PC-9 (cell line): ENCODE measurements around the gene SV2C. TPM values are rescaled to one million over a fixed set of nuclear protein-coding genes. Genes with fewer than 3 reads are reported as not detected.

Source experiments
- BruUV-seq: library from RNA; stranded (reverse); fragments of 400-500 nt; replicated peaks from 2 replicates; lab custom pipeline; 2021; lab: Mats Ljungman, UMichigan
- CTCF ChIA-PET: fragments of 300-600 bp; sonication (Branson Sonifier 250); formaldehyde crosslinking; loops from one replicate; lab custom pipeline; 2022; ENCODE audit warnings: antibody characterized with exemption; lab: Charles Lee
- POLR2A ChIA-PET: fragments of 300-600 bp; sonication (Branson Sonifier 250); formaldehyde crosslinking; loops from one replicate; lab custom pipeline; 2022; ENCODE audit warnings: antibody characterized with exemption; ENCODE audit not compliant: unreplicated experiment; lab: Charles Lee
- DNase-seq, 2 experiments: peaks; one replicate each; pipeline versions ENCODE4 v3.0.0 to v3.0.0-alpha.2; 2015 to 2022; ENCODE audit warnings: mixed read lengths in 1 of 2
- H2AFZ ChIP-seq: fragments of 200-600 bp; sonication (generic); 2 replicates; pipeline ENCODE4 v1.8.1; 2017; ENCODE audit warnings: antibody characterized with exemption
- H3F3A ChIP-seq: fragments of 200-600 bp; sonication (generic); 2 replicates; pipeline ENCODE4 v1.8.1; 2017; ENCODE audit warnings: antibody characterized with exemption, mild to moderate bottlenecking, low read depth; ENCODE audit not compliant: insufficient read depth
- H3K27ac ChIP-seq: fragments of 200-600 bp; sonication (generic); 2 replicates; pipeline ENCODE4 v1.6.1; 2016; ENCODE audit warnings: mixed run types
- H3K27me3 ChIP-seq: fragments of 200-600 bp; sonication (generic); 2 replicates; pipeline ENCODE4 v1.6.1; 2016; ENCODE audit warnings: low read depth, mixed run types; ENCODE audit not compliant: insufficient read depth
- H3K36me3 ChIP-seq: fragments of 200-600 bp; sonication (generic); 2 replicates; pipeline ENCODE4 v1.6.1; 2016; ENCODE audit warnings: low read depth, mixed run types
- H3K4me1 ChIP-seq: fragments of 200-600 bp; sonication (generic); replicated peaks from 2 replicates; pipeline ENCODE4 v1.6.1; 2016; ENCODE audit warnings: mixed run types; ENCODE audit not compliant: insufficient read depth
- H3K4me2 ChIP-seq: fragments of 200-600 bp; sonication (generic); 2 replicates; pipeline ENCODE4 v1.6.1; 2017; ENCODE audit warnings: mixed run types
- H3K4me3 ChIP-seq: fragments of 200-600 bp; sonication (generic); 2 replicates; pipeline ENCODE4 v1.6.1; 2016; ENCODE audit warnings: mixed run types
- H3K79me2 ChIP-seq: fragments of 200-600 bp; sonication (generic); 2 replicates; pipeline ENCODE4 v1.6.1; 2017; ENCODE audit warnings: low read depth, mixed run types
- H3K9me2 ChIP-seq: fragments of 200-600 bp; sonication (generic); 2 replicates; pipeline ENCODE4 v1.8.1; 2017; ENCODE audit warnings: mild to moderate bottlenecking; ENCODE audit not compliant: insufficient read depth
- H3K9me3 ChIP-seq: fragments of 200-600 bp; sonication (generic); 2 replicates; pipeline ENCODE4 v1.8.1; 2016; ENCODE audit warnings: low read depth; ENCODE audit not compliant: insufficient read depth
- H4K20me1 ChIP-seq: fragments of 200-600 bp; sonication (generic); 2 replicates; pipeline ENCODE4 v1.8.1; 2017; ENCODE audit not compliant: insufficient read depth
- CTCF ChIP-seq: fragments of 200-600 bp; sonication (generic); conservative IDR thresholded peaks from 2 replicates; pipeline ENCODE4 v1.6.1; 2017; ENCODE audit warnings: mixed run types, antibody characterized with exemption, mild to moderate bottlenecking, moderate library complexity
- EZH2 ChIP-seq: fragments of 200-600 bp; sonication (generic); IDR thresholded peaks from 2 replicates; pipeline ENCODE4 v1.8.0; 2017; ENCODE audit warnings: antibody characterized with exemption, low read depth
- intact Hi-C: fragments of 100-400 bp; cut with micrococcal nuclease; formaldehyde crosslinking; loops from one replicate; pipeline ENCODE4 v1.10.0; 2022; ENCODE audit not compliant: unreplicated experiment
- total RNA-seq: library from RNA; stranded (reverse); gene quantifications from 2 replicates; pipeline ENCODE4 v1.2.3, GENCODE V29; 2021

The SV2C gene
- total RNA-seq, 1 experiment from 2014 or later, result not detected

DNA sequence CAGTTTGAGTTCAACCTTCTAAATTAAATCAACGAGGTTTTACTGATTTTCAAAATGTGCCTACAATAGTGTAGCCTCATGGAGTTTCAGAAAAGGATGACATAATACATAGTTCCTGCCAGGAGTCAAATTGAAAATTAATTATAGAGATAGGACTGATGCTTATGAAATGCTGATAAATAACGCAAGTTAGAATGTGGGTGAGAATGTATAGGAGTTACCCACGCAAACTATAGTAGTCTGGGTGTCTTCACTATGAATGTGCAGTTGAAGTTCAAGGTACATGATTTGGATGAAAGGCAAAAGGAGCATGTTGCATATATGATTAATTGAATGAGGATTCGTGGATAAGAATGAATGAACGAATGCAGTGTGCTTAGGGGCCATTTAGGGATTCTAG, 95.7 kb downstream of the SV2C start:
- Histone ChIP-seq H3K9me3 (no peaks in the 10 kb centered on the region), H3K4me3 (no peak overlapping the region), H3K4me1 (no peaks in the 10 kb centered on the region), H3F3A (no peaks in the 10 kb centered on the region), H2AFZ (no peak overlapping the region), H3K4me2 (no peak overlapping the region), H3K27ac (no peak overlapping the region), H4K20me1 (no peaks in the 10 kb centered on the region), H3K79me2 (no peaks in the 10 kb centered on the region), H3K27me3 (no peaks in the 10 kb centered on the region), H3K36me3 (no peaks in the 10 kb centered on the region), H3K9me2 (no peaks in the 10 kb centered on the region)
- TF ChIP-seq EZH2 (no peak), CTCF (no peak)
- CTCF ChIA-PET, result no interaction called here
- no TSS peak for BruUV-seq
- intact Hi-C loops, result no loop called here
- POLR2A ChIA-PET, result interaction anchor here (0.6 kb wide), 1 partner anchor 19 kb away, joined by 7 read pairs; no protein-coding TSS in a partner anchor
- DNase-seq, result no peak

- H3K4me1 ChIP-seq, result no peaks in the 10 kb centered on the region
- H3K9me2 ChIP-seq, result no peaks in the 10 kb centered on the region
- H3K36me3 ChIP-seq, result no peaks in the 10 kb centered on the region
- no peaks in the 10 kb centered on the region for H3K79me2 ChIP-seq
- H3K4me3 ChIP-seq, result no peak overlapping the region
- TF ChIP-seq EZH2 (no peak), CTCF (no peak)
- 0 out of 2 replicates have a peak overlapping the region, but pooled peaks have one; percentile 3 for H3K4me2 ChIP-seq
- no peak overlapping the region for H3K27ac ChIP-seq
- intact Hi-C loops, result no loop called here
- BruUV-seq, result no TSS peak
- POLR2A ChIA-PET, result no interaction called here
- no peaks in the 10 kb centered on the region for H3K27me3 ChIP-seq
- no peaks in the 10 kb centered on the region for H4K20me1 ChIP-seq
- no peaks in the 10 kb centered on the region for H3F3A ChIP-seq
- H3K9me3 ChIP-seq, result no peaks in the 10 kb centered on the region
- CTCF ChIA-PET, result no interaction called here
- H2AFZ ChIP-seq, result no peak overlapping the region
- DNase-seq, result peak in 1 of 2 experiments; percentile 38
Measured at GRCh38 chr5:76180814-76181805, 97.9 kb downstream of the SV2C start.

DNA sequence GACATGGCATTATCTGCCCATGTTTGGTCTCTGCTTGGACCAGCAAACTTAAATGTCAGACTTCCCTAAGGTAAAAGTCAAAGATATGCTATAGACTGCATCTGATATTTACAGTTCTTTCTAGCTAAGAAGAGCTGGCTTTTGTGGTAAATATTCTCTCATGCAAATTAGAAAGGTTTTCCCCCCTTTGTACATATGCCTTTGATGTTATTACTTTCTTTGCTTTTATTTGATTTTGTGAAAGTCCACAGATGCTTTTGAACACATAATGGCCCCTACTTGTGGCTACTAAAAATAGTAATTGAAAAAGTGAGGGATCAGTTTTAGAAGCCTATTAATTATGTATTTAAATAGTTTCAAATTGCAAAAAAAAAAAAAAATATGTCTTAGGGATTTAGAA, 104.2 kb downstream of the SV2C start:
- Histone ChIP-seq H3K27me3 (no peaks in the 10 kb centered on the region), H3F3A (no peaks in the 10 kb centered on the region), H3K9me3 (no peaks in the 10 kb centered on the region), H3K4me1 (no peaks in the 10 kb centered on the region), H3K36me3 (no peaks in the 10 kb centered on the region), H2AFZ (no peak overlapping the region), H4K20me1 (no peaks in the 10 kb centered on the region), H3K4me2 (no peak overlapping the region), H3K9me2 (no peaks in the 10 kb centered on the region; the same call in 1 of the 2 replicates), H3K4me3 (no peak overlapping the region), H3K79me2 (no peaks in the 10 kb centered on the region), H3K27ac (no peak overlapping the region)
- no TSS peak for BruUV-seq
- POLR2A ChIA-PET, result no interaction called here
- intact Hi-C loops, result no loop called here
- no peak for DNase-seq
- TF ChIP-seq EZH2 (no peak), CTCF (no peak)
- CTCF ChIA-PET, result no interaction called here
